Neuronal stem cell (in vitro differentiated cells): Measurements from ENCODE around the gene TMEM60.
"Not testable (repeated sequence)": the region's sequence is repeated elsewhere in the genome, so short reads cannot be mapped to it uniquely, and the experiment has no call there.

ENCODE experiments used
- DNase-seq: peaks from one replicate; pipeline ENCODE4 v3.0.0-alpha.2; 2013; ENCODE audit warnings: low spot score
- H2AFZ ChIP-seq: one replicate; pipeline ENCODE4 v1.6.1; 2013; ENCODE audit warnings: mild to moderate bottlenecking, low read length, inconsistent platforms
- H2AK5ac ChIP-seq: 2 replicates; pipeline ENCODE4 v1.6.1; 2013; ENCODE audit warnings: low read depth, mild to moderate bottlenecking, inconsistent platforms, low read length, moderate library complexity, mixed read lengths
- H2BK120ac ChIP-seq: 2 replicates; pipeline ENCODE4 v1.6.1; 2013; ENCODE audit warnings: low read depth, mild to moderate bottlenecking, inconsistent platforms, low read length, moderate library complexity, mixed read lengths
- H2BK12ac ChIP-seq: one replicate; pipeline ENCODE4 v1.6.1; 2013; ENCODE audit warnings: low read length, inconsistent platforms
- H2BK15ac ChIP-seq: 2 replicates; pipeline ENCODE4 v1.6.1; 2013; ENCODE audit warnings: mild to moderate bottlenecking, low read length, inconsistent platforms, mixed read lengths
- H2BK5ac ChIP-seq: one replicate; pipeline ENCODE4 v1.6.1; 2013; ENCODE audit warnings: inconsistent platforms, mild to moderate bottlenecking, low read length, moderate library complexity
- H3K14ac ChIP-seq: one replicate; pipeline ENCODE4 v1.6.1; 2013; ENCODE audit warnings: low read length, inconsistent platforms
- H3K18ac ChIP-seq: 2 replicates; pipeline ENCODE4 v1.6.1; 2013; ENCODE audit warnings: low read length, inconsistent platforms
- H3K23ac ChIP-seq: 2 replicates; pipeline ENCODE4 v1.6.1; 2013; ENCODE audit warnings: low read depth, mild to moderate bottlenecking, mixed read lengths, low read length, inconsistent platforms; ENCODE audit not compliant: poor library complexity
- H3K27ac ChIP-seq: replicated peaks from 3 replicates; pipeline ENCODE4 v1.5.1; 2013; ENCODE audit warnings: low read length, inconsistent platforms
- H3K27me3 ChIP-seq, 3 experiments: 2 replicates each; pipeline ENCODE4 v1.6.1; 2013; ENCODE audit warnings: low read length in 3 of 3, mild to moderate bottlenecking in 2 of 3, inconsistent platforms in 1 of 3, low read depth in 1 of 3, mixed read lengths in 1 of 3, moderate library complexity in 1 of 3; ENCODE audit not compliant: control insufficient read depth in 3 of 3, insufficient read depth in 3 of 3
- H3K36me3 ChIP-seq, 2 donors: replicated peaks in 1 of 2; 2 replicates each; pipeline ENCODE4 v1.6.1; 2013; ENCODE audit warnings: low read length in 2 of 2; ENCODE audit not compliant: control insufficient read depth in 2 of 2, insufficient read depth in 2 of 2
- H3K4ac ChIP-seq: 2 replicates; pipeline ENCODE4 v1.6.1; 2013; ENCODE audit warnings: inconsistent platforms, mild to moderate bottlenecking, low read length, moderate library complexity
- H3K4me1 ChIP-seq, 2 donors: 1 replicate in 1 of 2; 2 replicates in 1 of 2; pipeline ENCODE4 v1.6.1; 2013; ENCODE audit warnings: low read length in 2 of 2, low read depth in 1 of 2; ENCODE audit not compliant: control insufficient read depth in 2 of 2, insufficient read depth in 1 of 2
- H3K4me2 ChIP-seq: one replicate; pipeline ENCODE4 v1.6.1; 2013; ENCODE audit warnings: mild to moderate bottlenecking, low read length, inconsistent platforms; ENCODE audit not compliant: insufficient read depth, poor library complexity, severe bottlenecking
- H3K4me3 ChIP-seq, 2 donors: 2 replicates each; pipeline ENCODE4 v1.5.1; 2013; ENCODE audit warnings: low read length in 2 of 2, mild to moderate bottlenecking in 2 of 2, inconsistent platforms in 1 of 2, moderate library complexity in 1 of 2
- H3K79me1 ChIP-seq: one replicate; pipeline ENCODE4 v1.6.1; 2013; ENCODE audit warnings: low read depth, mild to moderate bottlenecking, inconsistent platforms, low read length, moderate library complexity
- H3K9ac ChIP-seq: one replicate; pipeline ENCODE4 v1.6.1; 2013; ENCODE audit warnings: mild to moderate bottlenecking, low read depth, low read length, inconsistent platforms; ENCODE audit not compliant: poor library complexity
- H3K9me3 ChIP-seq, 2 donors: replicated peaks in 1 of 2; 2 replicates each; pipeline versions ENCODE3 to v1.6.1; 2013; ENCODE audit warnings: low read length in 2 of 2, mild to moderate bottlenecking in 2 of 2, inconsistent platforms in 1 of 2, low read depth in 1 of 2, mixed read lengths in 1 of 2, moderate library complexity in 1 of 2; ENCODE audit not compliant: control insufficient read depth in 2 of 2, insufficient read depth in 1 of 2
- H4K8ac ChIP-seq: one replicate; pipeline ENCODE4 v1.6.1; 2013; ENCODE audit warnings: low read depth, mild to moderate bottlenecking, inconsistent platforms, low read length, moderate library complexity
- H4K91ac ChIP-seq: one replicate; pipeline ENCODE4 v1.6.1; 2013; ENCODE audit warnings: low read length, low read depth, mild to moderate bottlenecking, inconsistent platforms; ENCODE audit not compliant: poor library complexity
- WGBS, 2 donors: extraction: QIAGEN DNeasy Blood & Tissue Kit; methylation state at CpG; one replicate each; pipeline ENCODE4 v1.1.7; 2013; ENCODE audit warnings: missing lambda C conversion rate in 2 of 2, mixed read lengths in 1 of 2; ENCODE audit not compliant: insufficient read length in 2 of 2, insufficient replicate concordance in 1 of 2; ENCODE audit errors: extremely low coverage in 2 of 2; 5-methylcytosine and 5-hydroxymethylcytosine counted together

TMEM60 gene

DNA sequence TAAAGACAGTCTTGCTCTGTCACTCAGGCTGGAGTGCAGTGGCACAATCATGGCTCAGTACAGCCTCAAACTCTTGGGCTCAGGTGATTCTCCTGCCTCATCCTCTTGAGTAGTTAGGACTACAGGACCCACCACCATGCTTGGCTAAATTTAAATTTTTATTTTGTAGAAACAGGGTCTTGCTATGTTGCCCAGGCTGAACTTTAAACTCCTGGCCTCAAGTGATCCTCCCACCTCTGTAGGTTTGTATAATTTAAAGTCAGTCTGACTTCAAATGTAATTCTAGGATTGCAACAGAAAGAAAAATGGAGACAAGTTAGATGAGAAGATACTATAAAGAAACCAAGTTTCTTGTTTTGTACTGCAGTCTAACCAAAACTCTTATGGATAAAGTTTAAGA is 11.5 kb downstream of the TMEM60 start:
- Histone ChIP-seq H3K4me1 (peaks cover 0 to 3% of the 10 kb centered on the region in 2 donors), H3K27ac (no peak overlapping the region), H3K9ac (no peak overlapping the region), H3K4me3 (no peak overlapping the region), H3K79me1 (no peaks in the 10 kb centered on the region), H2BK120ac (no peak overlapping the region), H4K8ac (no peak overlapping the region), H3K23ac (no peak overlapping the region), H2BK5ac (no peak overlapping the region), H3K9me3 (peaks cover 0 to 11% of the 10 kb centered on the region in 2 donors), H2AK5ac (no peak overlapping the region), H3K36me3 (peaks cover 3 to 22% of the 10 kb centered on the region in 2 donors), H3K27me3 (no peaks in the 10 kb centered on the region), H2AFZ (no peak overlapping the region), H3K4me2 (no peak overlapping the region), H3K14ac (no peak overlapping the region), H2BK15ac (no peak overlapping the region), H2BK12ac (no peak overlapping the region), H4K91ac (no peak overlapping the region), H3K4ac (no peak overlapping the region), H3K18ac (no peak overlapping the region)
- no peak for DNase-seq

DNA sequence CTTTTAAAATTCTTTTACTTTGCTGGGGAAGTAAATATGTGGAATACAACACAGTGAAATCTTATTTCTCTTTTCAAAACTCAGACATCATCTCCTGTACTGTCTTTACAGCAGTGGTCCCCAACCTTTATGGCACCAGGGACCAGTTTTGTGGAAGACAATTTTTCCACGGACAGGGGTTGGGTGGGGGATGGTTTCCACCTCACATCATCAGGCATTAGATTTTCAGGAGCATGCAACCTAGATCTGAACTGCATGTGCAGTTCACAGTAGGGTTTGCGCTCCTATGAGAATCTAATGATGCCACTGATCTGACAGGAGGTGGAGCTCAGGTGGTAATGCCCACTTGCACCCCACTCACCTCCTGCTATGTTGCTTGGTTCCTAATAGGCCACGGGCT is 12.2 kb downstream of the TMEM60 start:
- H2AFZ ChIP-seq: no peak overlapping the region
- no peak overlapping the region for H3K4me3 ChIP-seq
- peaks cover 0 to 11% of the 10 kb centered on the region in 2 donors for H3K9me3 ChIP-seq
- no peaks in the 10 kb centered on the region for H3K79me1 ChIP-seq
- no peak overlapping the region for H2BK12ac ChIP-seq
- no peak overlapping the region for H2BK5ac ChIP-seq
- H2BK15ac ChIP-seq: no peak overlapping the region
- peaks cover 3 to 27% of the 10 kb centered on the region in 2 donors for H3K36me3 ChIP-seq
- H2AK5ac ChIP-seq: no peak overlapping the region
- H4K91ac ChIP-seq: no peak overlapping the region
- no peak overlapping the region for H3K18ac ChIP-seq
- H3K23ac ChIP-seq: no peak overlapping the region
- no peak overlapping the region for H2BK120ac ChIP-seq
- no peak overlapping the region for H3K14ac ChIP-seq
- H3K27ac ChIP-seq: no peak overlapping the region
- no CpG with 5 or more reads among the region's 3 CpGs for WGBS, 2 donors
- H3K9ac ChIP-seq: no peak overlapping the region
- H3K27me3 ChIP-seq: no peaks in the 10 kb centered on the region
- no peak for DNase-seq
- H4K8ac ChIP-seq: no peak overlapping the region
- no peak overlapping the region for H3K4ac ChIP-seq
- H3K4me2 ChIP-seq: no peak overlapping the region
- H3K4me1 ChIP-seq: peaks cover 0 to 3% of the 10 kb centered on the region in 2 donors

DNA sequence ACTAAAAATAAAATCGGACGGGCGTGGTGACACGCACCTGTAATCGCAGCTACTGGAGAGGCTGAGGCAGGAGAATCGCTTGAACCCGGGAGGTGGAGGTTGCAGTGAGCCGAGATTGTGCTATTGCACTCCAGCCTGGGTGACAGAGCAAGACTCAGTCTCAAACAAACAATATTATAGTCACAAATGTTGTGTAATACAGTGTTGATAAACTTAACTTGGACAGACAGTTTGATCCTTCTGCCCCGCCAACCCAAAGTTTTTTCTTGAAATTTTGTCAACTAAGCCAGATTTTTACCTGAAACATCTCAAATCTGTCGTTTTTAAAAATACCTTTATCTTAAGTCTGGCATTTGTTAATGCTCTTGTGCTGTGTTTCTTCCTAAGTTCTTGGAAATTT is 13.8 kb downstream of the TMEM60 start:
- H3K27me3 ChIP-seq, H4K8ac ChIP-seq, H2BK12ac ChIP-seq, H3K9ac ChIP-seq, H3K4ac ChIP-seq, H2BK120ac ChIP-seq, H2BK15ac ChIP-seq, H3K4me3 ChIP-seq, H2AK5ac ChIP-seq, H4K91ac ChIP-seq, H3K79me1 ChIP-seq, H3K18ac ChIP-seq, H3K4me2 ChIP-seq, H2BK5ac ChIP-seq, H3K14ac ChIP-seq, H3K27ac ChIP-seq, H3K23ac ChIP-seq, H2AFZ ChIP-seq, DNase-seq, H3K4me1 ChIP-seq: not testable (repeated sequence)
- H3K36me3 ChIP-seq: peaks cover 3 to 43% of the 10 kb centered on the region in 2 donors
- WGBS, 2 donors: no CpG with 5 or more reads among the region's 10 CpGs
- H3K9me3 ChIP-seq: peaks cover 0 to 11% of the 10 kb centered on the region in 2 donors

DNA sequence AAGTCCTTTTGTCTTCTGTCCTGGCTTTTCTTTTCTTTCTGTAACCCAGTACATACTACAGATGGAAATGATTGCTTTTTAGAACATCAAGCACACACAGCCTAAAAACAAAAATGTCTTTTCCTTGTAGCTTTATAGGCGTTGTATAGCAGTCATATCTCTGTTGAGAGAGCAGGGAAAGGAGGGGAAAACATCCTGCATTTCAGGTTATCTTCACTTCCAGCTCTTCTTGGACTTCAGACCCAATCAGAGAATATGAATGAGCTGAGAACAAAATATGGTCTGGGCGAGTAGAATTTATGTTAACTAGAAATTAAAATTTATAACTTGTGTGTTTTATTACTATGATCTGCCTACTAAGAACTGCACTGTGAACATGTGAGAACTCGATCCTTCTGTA is 14.7 kb downstream of the TMEM60 start:
- no peak overlapping the region for H3K9ac ChIP-seq
- H2BK12ac ChIP-seq: no peak overlapping the region
- H2BK5ac ChIP-seq: no peak overlapping the region
- H4K8ac ChIP-seq: no peak overlapping the region
- no peak overlapping the region for H2BK15ac ChIP-seq
- peaks cover 0 to 3% of the 10 kb centered on the region in 2 donors for H3K4me1 ChIP-seq
- WGBS, 2 donors: no CpG with 5 or more reads among the region's 3 CpGs
- H3K14ac ChIP-seq: no peak overlapping the region
- no peak overlapping the region for H3K18ac ChIP-seq
- no peaks in the 10 kb centered on the region for H3K27me3 ChIP-seq
- peaks cover 0 to 11% of the 10 kb centered on the region in 2 donors for H3K9me3 ChIP-seq
- no peak overlapping the region for H3K4me3 ChIP-seq
- no peak overlapping the region for H3K4me2 ChIP-seq
- no peak overlapping the region for H3K23ac ChIP-seq
- no peak for DNase-seq
- peaks cover 4 to 52% of the 10 kb centered on the region in 2 donors for H3K36me3 ChIP-seq
- H2AFZ ChIP-seq: no peak overlapping the region
- H2AK5ac ChIP-seq: no peak overlapping the region
- H4K91ac ChIP-seq: no peak overlapping the region
- no peak overlapping the region for H2BK120ac ChIP-seq
- H3K79me1 ChIP-seq: no peaks in the 10 kb centered on the region
- H3K27ac ChIP-seq: no peak overlapping the region
- H3K4ac ChIP-seq: no peak overlapping the region
